Measurements from ENCODE around the gene APEH. TPM values are rescaled to one million over a fixed set of nuclear protein-coding genes. Genes with fewer than 3 reads are reported as not detected.

Gene APEH
- total and polyA plus RNA-seq, 2 donors (not counting 1 experiment from before 2014, with no cell fraction given): 52.6 to 137 TPM

DNA sequence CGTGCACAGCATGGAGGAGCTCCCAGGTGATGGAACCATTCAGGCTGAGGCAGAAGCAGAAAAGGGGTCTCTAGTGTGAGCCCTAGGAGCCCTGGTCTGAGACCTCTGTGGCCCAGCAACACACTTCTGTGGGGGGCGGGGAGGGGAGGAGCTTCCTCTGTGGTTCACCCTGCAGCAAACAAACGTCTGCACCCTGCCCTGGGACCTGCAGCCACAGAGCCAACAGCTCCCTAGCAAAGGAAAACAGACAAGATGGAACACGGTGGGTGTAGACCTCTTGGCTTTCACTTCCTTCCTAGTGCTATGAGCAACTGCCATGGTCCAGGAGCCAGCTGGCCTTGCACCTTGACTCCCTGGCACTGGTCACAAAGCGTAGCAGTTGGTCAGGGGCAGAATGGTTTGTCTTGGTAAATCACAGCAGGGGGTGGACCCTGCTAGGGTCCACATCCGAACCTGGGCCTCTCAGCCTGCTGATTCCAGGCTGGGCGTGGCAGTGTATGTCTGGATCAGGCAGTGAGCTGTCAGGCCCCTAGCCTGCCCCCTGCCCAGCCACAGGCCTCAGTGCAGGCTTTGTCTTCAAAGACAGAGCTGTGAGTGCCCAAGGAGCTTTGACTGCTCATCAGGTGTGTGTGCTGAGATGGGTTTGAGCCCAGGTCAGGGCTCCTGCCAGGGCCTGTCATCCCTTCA lies 38.6 kb downstream of the APEH start:
- H3K9ac ChIP-seq (ENCODE audit: insufficient read depth, low read length): no peak overlapping the region
- H3K27me3 ChIP-seq (ENCODE audit: control insufficient read depth, insufficient read depth, low read length): no peaks in the 10 kb centered on the region
- no peaks in the 10 kb centered on the region for H4K20me1 ChIP-seq (ENCODE audit: control insufficient read depth, extremely low read depth, insufficient read depth, low read length)
- DNase-seq (ENCODE audit: low read depth in 2 of 2): no peak
- H3K79me2 ChIP-seq (ENCODE audit: control insufficient read depth, insufficient read depth, low read length): no peaks in the 10 kb centered on the region
- no peak overlapping the region for H3K4me2 ChIP-seq (ENCODE audit: extremely low read depth, insufficient read depth, low read length)
- H3K4me3 ChIP-seq (replicated peaks in 1 of 4; ENCODE audit: control extremely low read depth in 1 of 4, insufficient read depth in 1 of 4, low read depth in 3 of 4, low read length in 4 of 4): no peak overlapping the region
- no peaks in the 10 kb centered on the region for H3K9me3 ChIP-seq (ENCODE audit: control insufficient read depth, insufficient read depth, low read depth, low read length)
- no peak overlapping the region for H2AFZ ChIP-seq (ENCODE audit: low read length)
- H3K36me3 ChIP-seq (ENCODE audit: control insufficient read depth, insufficient read depth, low read length): peaks cover 4% of the 10 kb centered on the region
- no peaks in the 10 kb centered on the region for H3K4me1 ChIP-seq (ENCODE audit: control insufficient read depth, extremely low read depth, insufficient read depth, low read length)
- H3K27ac ChIP-seq (ENCODE audit: insufficient read depth, low read length): no peak overlapping the region
- TF ChIP-seq EZH2 (IDR thresholded peaks at IDR 0.05; ENCODE audit: low read length, missing control alignments): no peak
- TF ChIP-seq CTCF (conservative IDR thresholded peaks at IDR 0.05 in 1 of 2, IDR thresholded peaks at IDR 0.05 in 1 of 2; ENCODE audit: low read depth in 1 of 2, low read length in 2 of 2): no peak

DNA sequence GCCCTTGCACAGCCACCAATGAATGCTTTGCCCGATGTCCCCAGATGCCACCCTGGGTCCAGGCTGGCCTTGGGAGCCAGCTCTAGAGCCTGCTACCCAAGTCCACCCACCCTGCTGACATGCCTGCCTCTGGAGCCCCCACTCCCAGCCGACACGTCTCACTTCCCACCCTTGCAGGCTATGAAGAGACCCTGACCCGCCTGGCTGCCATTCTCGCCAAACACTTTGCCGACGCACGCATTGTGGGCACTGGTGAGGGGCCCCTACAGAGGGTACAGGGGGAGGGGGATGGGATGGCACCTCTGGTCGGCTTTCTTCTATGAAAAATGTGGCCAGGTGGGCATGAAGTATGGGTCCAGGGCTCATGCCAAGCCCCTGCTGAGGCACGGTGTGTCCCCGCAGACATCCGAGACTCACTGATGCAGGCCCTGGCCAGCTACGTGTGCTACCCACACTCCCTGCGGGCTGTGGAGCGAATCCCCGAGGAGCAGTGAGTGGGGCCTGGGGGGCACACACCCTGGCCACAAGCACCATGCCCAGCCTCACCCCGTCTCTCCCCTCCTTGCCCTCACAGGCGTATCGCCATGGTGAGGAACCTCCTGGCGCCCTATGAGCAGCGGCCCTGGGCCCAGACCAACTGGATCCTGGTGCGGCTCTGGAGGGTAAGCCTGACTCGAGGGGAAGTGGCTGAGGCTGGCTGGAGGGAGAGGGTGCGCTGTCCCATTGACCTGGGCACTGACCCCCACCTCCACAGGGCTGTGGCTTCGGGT lies 39.4 kb downstream of the APEH start:
- no peak overlapping the region for H3K27ac ChIP-seq (ENCODE audit: insufficient read depth, low read length)
- peaks cover 6% of the 10 kb centered on the region for H3K36me3 ChIP-seq (ENCODE audit: control insufficient read depth, insufficient read depth, low read length)
- H3K4me3 ChIP-seq (replicated peaks in 1 of 4; ENCODE audit: control extremely low read depth in 1 of 4, insufficient read depth in 1 of 4, low read depth in 3 of 4, low read length in 4 of 4): no peak overlapping the region
- no peaks in the 10 kb centered on the region for H3K79me2 ChIP-seq (ENCODE audit: control insufficient read depth, insufficient read depth, low read length)
- H3K4me2 ChIP-seq (ENCODE audit: extremely low read depth, insufficient read depth, low read length): no peak overlapping the region
- no peak overlapping the region for H2AFZ ChIP-seq (ENCODE audit: low read length)
- H4K20me1 ChIP-seq (ENCODE audit: control insufficient read depth, extremely low read depth, insufficient read depth, low read length): no peaks in the 10 kb centered on the region
- H3K27me3 ChIP-seq (ENCODE audit: control insufficient read depth, insufficient read depth, low read length): no peaks in the 10 kb centered on the region
- DNase-seq (ENCODE audit: low read depth in 2 of 2): no peak
- H3K9ac ChIP-seq (ENCODE audit: insufficient read depth, low read length): no peak overlapping the region
- TF ChIP-seq CTCF (conservative IDR thresholded peaks at IDR 0.05 in 1 of 2, IDR thresholded peaks at IDR 0.05 in 1 of 2; ENCODE audit: low read depth in 1 of 2, low read length in 2 of 2) (no peak), EZH2 (IDR thresholded peaks at IDR 0.05; ENCODE audit: low read length, missing control alignments) (no peak)
- no peaks in the 10 kb centered on the region for H3K4me1 ChIP-seq (ENCODE audit: control insufficient read depth, extremely low read depth, insufficient read depth, low read length)
- no peaks in the 10 kb centered on the region for H3K9me3 ChIP-seq (ENCODE audit: control insufficient read depth, insufficient read depth, low read depth, low read length)

DNA sequence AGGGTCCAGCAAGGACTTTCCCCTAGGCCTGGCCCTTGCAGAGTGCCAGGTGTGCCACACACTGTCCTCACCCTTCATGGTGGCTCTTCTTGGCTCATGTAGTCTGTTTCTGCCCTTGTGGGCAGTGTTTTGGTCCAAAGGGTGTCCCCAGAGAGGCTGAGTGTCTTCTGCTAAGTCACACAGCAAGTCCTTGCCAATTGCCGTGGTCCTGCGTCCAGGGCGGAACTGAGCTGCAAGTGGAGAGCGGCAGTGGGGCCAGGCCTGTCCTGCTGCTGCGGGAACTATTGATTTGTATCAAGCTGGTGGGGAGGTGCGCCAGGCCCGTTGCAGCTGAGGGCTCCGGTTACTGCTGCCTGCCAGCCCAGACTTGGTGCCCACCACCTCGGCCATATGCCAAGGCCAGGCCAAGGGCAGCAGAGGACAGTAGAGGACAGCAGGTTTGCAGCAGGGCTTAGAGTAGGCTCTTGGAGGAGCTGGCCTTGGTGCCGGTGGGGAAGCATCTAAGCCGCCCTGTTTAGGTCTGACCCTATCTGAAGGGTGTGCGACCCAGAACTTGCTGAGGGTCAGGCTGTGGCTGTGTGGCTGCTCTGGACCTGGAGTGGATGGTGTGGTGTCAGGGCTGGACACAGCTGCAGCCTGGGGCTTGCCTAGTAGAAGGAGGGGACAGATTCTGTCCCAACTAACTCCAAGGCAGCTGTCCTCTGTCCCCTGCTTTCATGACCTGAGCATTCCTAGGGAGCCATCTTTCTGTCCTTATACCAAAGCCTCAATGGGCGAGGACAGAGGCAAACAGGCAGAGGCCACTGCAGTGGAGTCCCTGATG lies 40.8 kb downstream of the APEH start:
- Histone ChIP-seq H3K79me2 (ENCODE audit: control insufficient read depth, insufficient read depth, low read length) (no peaks in the 10 kb centered on the region), H3K4me1 (ENCODE audit: control insufficient read depth, extremely low read depth, insufficient read depth, low read length) (peaks cover 5% of the 10 kb centered on the region), H3K27ac (ENCODE audit: insufficient read depth, low read length) (no peak overlapping the region), H3K36me3 (ENCODE audit: control insufficient read depth, insufficient read depth, low read length) (peaks cover 6% of the 10 kb centered on the region), H3K27me3 (ENCODE audit: control insufficient read depth, insufficient read depth, low read length) (no peaks in the 10 kb centered on the region), H2AFZ (ENCODE audit: low read length) (no peak overlapping the region), H3K4me3 (replicated peaks in 1 of 4; ENCODE audit: control extremely low read depth in 1 of 4, insufficient read depth in 1 of 4, low read depth in 3 of 4, low read length in 4 of 4) (no peak overlapping the region), H3K9ac (ENCODE audit: insufficient read depth, low read length) (no peak overlapping the region), H3K4me2 (ENCODE audit: extremely low read depth, insufficient read depth, low read length) (no peak overlapping the region), H4K20me1 (ENCODE audit: control insufficient read depth, extremely low read depth, insufficient read depth, low read length) (no peaks in the 10 kb centered on the region), H3K9me3 (ENCODE audit: control insufficient read depth, insufficient read depth, low read depth, low read length) (no peaks in the 10 kb centered on the region)
- DNase-seq (ENCODE audit: low read depth in 2 of 2): no peak
- TF ChIP-seq EZH2 (IDR thresholded peaks at IDR 0.05; ENCODE audit: low read length, missing control alignments) (no peak), CTCF (conservative IDR thresholded peaks at IDR 0.05 in 1 of 2, IDR thresholded peaks at IDR 0.05 in 1 of 2; ENCODE audit: low read depth in 1 of 2, low read length in 2 of 2) (no peak)

Data from fibroblast of lung (primary cell).